Mesothelial cell of epicardium (in vitro differentiated cells): ENCODE results near the gene TOM1L2. TPM values are rescaled to one million over a fixed set of nuclear protein-coding genes. Genes with fewer than 3 reads are reported as not detected.

Experiments
- DNase-seq, 2 experiments: peaks; one replicate each; pipeline ENCODE4 v3.0.0; 2021; ENCODE audit warnings: low spot score in 2 of 2; ENCODE audit not compliant: unreplicated experiment in 2 of 2
- H3K27ac Mint-ChIP-seq: 2 replicates; pipeline ENCODE4 v1.8.0; 2021; ENCODE audit warnings: mixed read lengths
- H3K27me3 Mint-ChIP-seq: 2 replicates; pipeline ENCODE4 v1.8.0; 2021; ENCODE audit warnings: low read depth, mixed read lengths
- H3K36me3 Mint-ChIP-seq: 2 replicates; pipeline ENCODE4 v1.8.0; 2021; ENCODE audit warnings: mixed read lengths
- H3K4me1 Mint-ChIP-seq: 2 replicates; pipeline ENCODE4 v1.8.0; 2021; ENCODE audit warnings: mixed read lengths
- H3K4me3 Mint-ChIP-seq: 2 replicates; pipeline ENCODE4 v1.8.0; 2021; ENCODE audit warnings: mild to moderate bottlenecking, moderate library complexity, mixed read lengths
- H3K9me3 Mint-ChIP-seq: 2 replicates; pipeline ENCODE4 v1.8.0; 2021; ENCODE audit warnings: mixed read lengths
- CTCF ChIP-seq: fragments of 200-600 bp; sonication (generic); IDR thresholded peaks from one replicate; pipeline ENCODE4 v1.5.0; 2021; ENCODE audit warnings: antibody characterized with exemption; ENCODE audit not compliant: unreplicated experiment
- total RNA-seq: library from RNA; stranded (reverse); gene quantifications from 3 replicates; pipeline ENCODE4 v1.2.1, GENCODE V29; 2021

The TOM1L2 gene
- total RNA-seq, 1 donor from 2014 or later, result 126 TPM

GRCh38 chr17:17840751-17841591 lies 131.2 kb downstream of the TOM1L2 start:
- H3K27ac Mint-ChIP-seq, result peak overlapping the region; percentile 93

GRCh38 chr17:17839791-17840707 lies 132.2 kb downstream of the TOM1L2 start:
- Mint-ChIP-seq H3K27ac (peak overlapping the region; percentile 99), H3K4me1 (peaks cover 47% of the 10 kb centered on the region), H3K27me3 (no peaks in the 10 kb centered on the region), H3K36me3 (no peaks in the 10 kb centered on the region), H3K9me3 (no peaks in the 10 kb centered on the region), H3K4me3 (peak overlapping the region; percentile 46)
- no peak for TF ChIP-seq CTCF
- peak; percentile 72 to 84 for DNase-seq

More at GRCh38 chr17:17840751-17841591, 131.2 kb downstream of the TOM1L2 start:
- Mint-ChIP-seq H3K36me3 (no peaks in the 10 kb centered on the region), H3K27me3 (no peaks in the 10 kb centered on the region), H3K4me1 (peaks cover 38% of the 10 kb centered on the region), H3K4me3 (peak overlapping the region; percentile 33), H3K9me3 (no peaks in the 10 kb centered on the region)
- no peak for TF ChIP-seq CTCF
- no peak for DNase-seq

- Mint-ChIP-seq H3K4me3 (peak overlapping the region; percentile 90), H3K4me1 (peaks cover 64% of the 10 kb centered on the region), H3K36me3 (no peaks in the 10 kb centered on the region), H3K27ac (peak overlapping the region; percentile 99), H3K9me3 (no peaks in the 10 kb centered on the region), H3K27me3 (no peaks in the 10 kb centered on the region)
- TF ChIP-seq CTCF, result no peak
- no peak for DNase-seq
Observed at GRCh38 chr17:17837966-17838962, 133.9 kb downstream of the TOM1L2 start.

- Mint-ChIP-seq H3K27ac (peak overlapping the region; percentile 99), H3K36me3 (peaks cover under 1% of the 10 kb centered on the region), H3K4me3 (peak overlapping the region; percentile 90), H3K9me3 (no peaks in the 10 kb centered on the region), H3K4me1 (peaks cover 66% of the 10 kb centered on the region), H3K27me3 (no peaks in the 10 kb centered on the region)
- TF ChIP-seq CTCF, result no peak
- DNase-seq, result no peak
Observed at GRCh38 chr17:17837380-17837821, 134.8 kb downstream of the TOM1L2 start.
